Right lobe of liver (tissue), 6 donors: ENCODE measurements around the gene ACAD11. TPM values are rescaled to one million over a fixed set of nuclear protein-coding genes. Genes with fewer than 3 reads are reported as not detected.
A peak's percentile ranks its signal among the peaks of the same experiment; 100 is the strongest.
"Not testable (repeated sequence)": the region's sequence is repeated elsewhere in the genome, so short reads cannot be mapped to it uniquely, and the experiment has no call there.

ENCODE experiments used
- ATAC-seq, 4 donors: fragments of 200-7000 bp; cut with Tn5 transposase; one replicate each; pipeline ENCODE4 v1.9.1; 2020; ENCODE audit warnings: mild to moderate bottlenecking in 4 of 4, moderate library complexity in 4 of 4
- DNase-seq, 3 donors: peaks; one replicate each; pipeline ENCODE4 v3.0.0-alpha.2; 2020
- H3K27ac ChIP-seq, 3 donors: fragments of 200-600 bp; one replicate each; pipeline ENCODE4 v1.8.0; 2022
- H3K27me3 ChIP-seq, 2 donors: fragments of 200-600 bp; one replicate each; pipeline ENCODE4 v1.8.0; 2022
- H3K36me3 ChIP-seq, 4 donors: fragments of 200-600 bp; sonication (generic) in 1 of 4; one replicate each; pipeline versions ENCODE4 v1.5.1 to v1.8.0; 2017 to 2022; ENCODE audit warnings: control low read depth in 1 of 4
- H3K4me1 ChIP-seq, 4 donors: fragments of 200-600 bp; sonication (generic) in 1 of 4; one replicate each; pipeline versions ENCODE4 v1.5.1 to v1.8.0; 2017 to 2022; ENCODE audit warnings: control low read depth in 1 of 4
- H3K4me3 ChIP-seq, 3 donors: fragments of 200-600 bp; one replicate each; pipeline ENCODE4 v1.8.0; 2022
- H3K9me3 ChIP-seq, 4 donors: fragments of 200-600 bp; sonication (generic) in 1 of 4; one replicate each; pipeline versions ENCODE4 v1.5.1 to v1.8.0; 2017 to 2022; ENCODE audit warnings: control low read depth in 1 of 4
- CTCF ChIP-seq, 4 donors: fragments of 200-600 bp in 3 of 4; fragments of 450-650 bp in 1 of 4; IDR thresholded peaks; one replicate each; pipeline versions ENCODE4 v1.5.1 to v1.8.0; 2016 to 2022; ENCODE audit warnings: antibody characterized with exemption in 4 of 4, mild to moderate bottlenecking in 2 of 4
- POLR2A ChIP-seq: fragments of 450-650 bp; IDR thresholded peaks from one replicate; pipeline ENCODE4 v1.6.1; 2017; ENCODE audit warnings: antibody characterized with exemption, mild to moderate bottlenecking
- WGBS: methylation state at CpG from one replicate; pipeline ENCODE4 v1.1.6; 2018; ENCODE audit warnings: low coverage, low lambda C conversion rate; ENCODE audit not compliant: insufficient coverage; ENCODE audit errors: missing lambda C conversion rate; 5-methylcytosine and 5-hydroxymethylcytosine counted together
- intact Hi-C, 2 donors: fragments of 100-400 bp; cut with DNase I; formaldehyde crosslinking; loops; one replicate each; pipeline versions ENCODE4 v1.11.2 to v1.14.1; 2022
- total RNA-seq, 6 experiments: library from RNA; depleted of rRNA in 2 of 6; stranded (reverse); fragments of >200 nt in 2 of 6; fragmentation: NEBNext Ultra II Directional in 3 of 6; extraction: Animal tissue kit (Norgen Biotek cat#: 25700) in 3 of 6; gene quantifications; one replicate each; pipeline versions ENCODE4 v1.1.0 to v1.2.4, GENCODE V29; 2016 to 2023
- donor health status: DM: no; HTN: yes; CAD: no.
- donor health status: DM: no; HTN: no; CAD: no.
- donor health status: DM: no; HTN: no; CAD: no.
- donor health status: DM: no; HTN: yes; CAD: no.
- donor health status: DM: no; HTN: yes; CAD: no.

Gene ACAD11
- total RNA-seq, 6 experiments from 2014 or later: 60.9 to 108 (median 94.5) TPM

- no peak overlapping the region for H3K27ac ChIP-seq
- TF ChIP-seq CTCF (IDR thresholded peaks at IDR 0.05) (no peak), POLR2A (no peak)
- H3K36me3 ChIP-seq: peaks cover 0 to 18% (median 5%) of the 10 kb centered on the region in 4 donors
- H3K9me3 ChIP-seq: no peaks in the 10 kb centered on the region
- ATAC-seq (no peak), DNase-seq (no peak)
- H3K4me3 ChIP-seq: no peak overlapping the region
- WGBS: 89% methylated on average over 1 of the region's 1 CpG
- no peaks in the 10 kb centered on the region for H3K4me1 ChIP-seq
- intact Hi-C loops: loop anchor here in 1 of 2 donors (10.0 kb wide), 1 partner anchor 110 kb away; no protein-coding TSS in a partner anchor
- H3K27me3 ChIP-seq: no peaks in the 10 kb centered on the region
Measured at GRCh38 chr3:132645058-132645457, 14.6 kb downstream of the ACAD11 start.

- H3K27me3 ChIP-seq: no peaks in the 10 kb centered on the region
- H3K27ac ChIP-seq: no peak overlapping the region
- H3K9me3 ChIP-seq: no peaks in the 10 kb centered on the region
- no peak overlapping the region for H3K4me3 ChIP-seq
- H3K36me3 ChIP-seq: peaks cover 0 to 32% (median 13%) of the 10 kb centered on the region in 4 donors
- TF ChIP-seq POLR2A (no peak), CTCF (IDR thresholded peaks at IDR 0.05) (no peak)
- ATAC-seq (peak in 3 of 4 donors; percentile 14 to 42 (median 18)), DNase-seq (no peak)
- intact Hi-C loops: loop anchor here in 1 of 2 donors (10.0 kb wide), 1 partner anchor 109 kb away; no protein-coding TSS in a partner anchor
- H3K4me1 ChIP-seq: peaks cover 0 to 1% (median 0%) of the 10 kb centered on the region in 4 donors
- 43% methylated on average over 2 of the region's 2 CpGs for WGBS
Measured at GRCh38 chr3:132643366-132643765, 16.2 kb downstream of the ACAD11 start.

- Histone ChIP-seq H3K9me3 (no peaks in the 10 kb centered on the region), H3K27me3 (no peaks in the 10 kb centered on the region), H3K36me3 (peaks cover 0 to 40% (median 13%) of the 10 kb centered on the region in 4 donors), H3K4me3 (no peak overlapping the region), H3K4me1 (peaks cover 0 to 2% (median 0%) of the 10 kb centered on the region in 4 donors), H3K27ac (no peak overlapping the region)
- no peak for TF ChIP-seq POLR2A
- no peak for TF ChIP-seq CTCF (IDR thresholded peaks at IDR 0.05)
- intact Hi-C loops: loop anchor here in 1 of 2 donors (10.0 kb wide), 1 partner anchor 108 kb away; no protein-coding TSS in a partner anchor
- no peak for ATAC-seq
- DNase-seq: no peak
- WGBS: 64% methylated on average over 2 of the region's 2 CpGs
Measured at GRCh38 chr3:132642539-132642847, 17.1 kb downstream of the ACAD11 start.

- DNase-seq: no peak
- Histone ChIP-seq H3K4me1 (peaks cover 0 to 2% (median 0%) of the 10 kb centered on the region in 4 donors), H3K36me3 (peaks cover 0 to 45% (median 13%) of the 10 kb centered on the region in 4 donors), H3K4me3 (no peak overlapping the region), H3K27me3 (no peaks in the 10 kb centered on the region), H3K27ac (no peak overlapping the region), H3K9me3 (no peaks in the 10 kb centered on the region)
- WGBS: 45% methylated on average over 5 of the region's 5 CpGs
- TF ChIP-seq POLR2A (no peak), CTCF (IDR thresholded peaks at IDR 0.05) (peak; percentile 63 to 83 (median 77))
- ATAC-seq: peak; percentile 59 to 88 (median 75)
- intact Hi-C loops: loop anchor here in 1 of 2 donors (10.0 kb wide), 1 partner anchor 107 kb away; no protein-coding TSS in a partner anchor
Measured at GRCh38 chr3:132641837-132642538, 17.6 kb downstream of the ACAD11 start.

- not testable (repeated sequence) for ATAC-seq, H3K9me3 ChIP-seq, H3K27me3 ChIP-seq, DNase-seq, H3K27ac ChIP-seq, H3K4me3 ChIP-seq, H3K4me1 ChIP-seq
- 92% methylated on average over 2 of the region's 2 CpGs for WGBS
- peaks cover 0 to 51% (median 15%) of the 10 kb centered on the region in 4 donors for H3K36me3 ChIP-seq
- intact Hi-C loops: loop anchor here in 1 of 2 donors (10.0 kb wide), 1 partner anchor 107 kb away; no protein-coding TSS in a partner anchor
Measured at GRCh38 chr3:132641427-132641826, 18.2 kb downstream of the ACAD11 start.
